ENCODE measurements around the gene ARMS2. TPM values are rescaled to one million over a fixed set of nuclear protein-coding genes. Genes with fewer than 3 reads are reported as not detected.

The ARMS2 gene
- total RNA-seq, 1 donor from 2014 or later = not detected

DNA sequence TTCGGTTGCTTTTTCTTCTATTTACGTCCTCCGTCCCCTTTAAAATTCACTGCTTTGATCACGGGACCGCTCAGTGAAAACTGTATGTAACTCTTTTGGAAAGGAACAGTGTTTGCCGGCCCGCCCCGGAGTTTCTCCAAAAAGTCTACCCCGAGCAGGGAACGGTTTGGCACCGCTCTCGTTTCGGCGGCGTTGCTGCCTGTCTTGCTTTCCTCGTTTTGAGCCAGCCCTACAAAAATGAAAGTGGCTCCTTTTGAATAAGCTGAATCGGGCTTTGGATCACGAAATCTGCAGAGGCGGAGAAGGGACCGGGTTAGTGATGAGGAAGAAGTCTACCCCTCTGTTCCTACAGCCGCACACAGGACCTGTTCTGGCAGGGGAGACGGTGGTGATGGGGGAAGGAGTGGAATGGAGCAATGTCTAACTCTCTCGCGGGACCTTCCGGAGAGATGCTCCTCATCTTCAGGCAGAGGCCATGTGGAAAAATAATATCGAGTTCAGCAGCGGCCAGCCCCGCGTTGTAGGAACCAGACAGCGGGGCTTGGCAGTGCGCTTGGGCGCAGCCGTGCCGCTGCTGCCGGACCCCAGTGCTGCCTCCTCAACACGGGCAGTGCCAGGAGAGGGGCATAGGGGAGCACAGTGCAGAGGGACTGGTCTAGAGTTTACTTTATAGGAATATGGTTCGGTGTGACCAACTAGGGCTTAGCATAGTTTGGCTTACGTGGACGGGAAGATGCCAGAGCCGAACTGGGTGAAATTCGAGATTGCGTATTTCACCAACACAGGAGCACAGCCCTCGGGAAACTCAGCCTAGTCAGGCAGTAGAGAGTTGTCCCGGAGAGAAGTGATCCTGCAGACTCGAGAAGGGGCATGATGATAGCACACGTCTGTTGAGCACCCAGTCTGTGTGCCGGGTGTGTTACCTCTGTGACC is 8.3 kb downstream of the ARMS2 start:
- peaks cover 42% of the 10 kb centered on the region for H3K4me1 ChIP-seq
- DNase-seq (ENCODE audit: extremely low spot score in 2 of 2) = no peak
- intact Hi-C loops (cut with DNase I) = loop anchor here (5.0 to 10.0 kb wide), 2 partner anchors 35 to 102 kb away; partner anchors contain the start of gene DMBT1
- peak overlapping the region; percentile 75 to 94 for H3K4me3 ChIP-seq
- TF ChIP-seq POLR2A (IDR thresholded peaks at IDR 0.05) (no peak), POLR2AphosphoS5 (IDR thresholded peaks at IDR 0.05; ENCODE audit: insufficient read depth in 1 of 2, low read depth in 1 of 2) (peak in 1 of 2 donors; percentile 28)
- TF ChIP-seq, protein P1, sequence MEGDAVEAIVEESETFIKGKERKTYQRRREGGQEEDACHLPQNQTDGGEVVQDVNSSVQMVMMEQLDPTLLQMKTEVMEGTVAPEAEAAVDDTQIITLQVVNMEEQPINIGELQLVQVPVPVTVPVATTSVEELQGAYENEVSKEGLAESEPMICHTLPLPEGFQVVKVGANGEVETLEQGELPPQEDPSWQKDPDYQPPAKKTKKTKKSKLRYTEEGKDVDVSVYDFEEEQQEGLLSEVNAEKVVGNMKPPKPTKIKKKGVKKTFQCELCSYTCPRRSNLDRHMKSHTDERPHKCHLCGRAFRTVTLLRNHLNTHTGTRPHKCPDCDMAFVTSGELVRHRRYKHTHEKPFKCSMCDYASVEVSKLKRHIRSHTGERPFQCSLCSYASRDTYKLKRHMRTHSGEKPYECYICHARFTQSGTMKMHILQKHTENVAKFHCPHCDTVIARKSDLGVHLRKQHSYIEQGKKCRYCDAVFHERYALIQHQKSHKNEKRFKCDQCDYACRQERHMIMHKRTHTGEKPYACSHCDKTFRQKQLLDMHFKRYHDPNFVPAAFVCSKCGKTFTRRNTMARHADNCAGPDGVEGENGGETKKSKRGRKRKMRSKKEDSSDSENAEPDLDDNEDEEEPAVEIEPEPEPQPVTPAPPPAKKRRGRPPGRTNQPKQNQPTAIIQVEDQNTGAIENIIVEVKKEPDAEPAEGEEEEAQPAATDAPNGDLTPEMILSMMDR (IDR thresholded peaks at IDR 0.05) = no peak
- H3K36me3 ChIP-seq = no peaks in the 10 kb centered on the region
- no peaks in the 10 kb centered on the region for H3K27me3 ChIP-seq
- no peaks in the 10 kb centered on the region for H3K9me3 ChIP-seq
- H3K27ac ChIP-seq = peak overlapping the region; percentile 93

DNA sequence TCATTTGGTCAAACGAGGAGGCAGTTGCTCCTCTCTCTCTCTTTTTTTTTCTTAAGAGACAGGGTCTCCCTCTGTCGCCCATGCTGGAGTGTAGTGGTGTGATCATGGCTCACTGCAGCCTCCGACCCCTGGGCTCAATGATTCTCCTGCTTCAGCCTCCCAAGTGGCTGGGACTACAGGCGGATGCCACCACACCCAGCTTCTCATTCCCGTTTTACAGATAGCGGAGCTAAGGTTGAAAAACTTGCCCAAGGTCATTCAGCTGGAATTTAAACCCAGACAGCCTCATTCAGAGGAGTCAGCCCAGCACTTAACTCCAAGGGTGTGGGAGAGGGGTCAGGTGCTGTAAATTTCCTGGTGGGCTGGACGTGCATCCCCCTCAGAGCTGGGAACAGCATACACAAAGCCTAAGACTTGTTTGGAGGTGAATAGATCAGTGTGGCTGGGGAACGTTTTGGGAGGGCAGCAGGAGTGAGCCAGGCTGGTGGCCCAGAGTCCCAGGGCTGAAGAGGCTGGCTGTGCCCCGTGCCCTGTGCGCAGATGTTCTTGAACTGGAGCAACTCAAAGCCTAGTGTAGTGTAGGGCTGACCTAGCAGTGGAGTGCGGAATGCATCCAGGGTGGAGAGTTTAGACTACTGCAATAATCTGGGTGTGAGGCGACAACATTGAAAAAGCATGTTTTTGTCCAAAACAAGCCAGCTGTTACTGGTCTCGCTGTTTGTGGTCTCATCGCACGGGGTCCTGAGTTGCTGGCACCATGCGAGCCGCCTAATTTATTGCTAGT is 9.2 kb downstream of the ARMS2 start:
- Histone ChIP-seq H3K4me3 (peak overlapping the region; percentile 75 to 94), H3K36me3 (no peaks in the 10 kb centered on the region), H3K27ac (peak overlapping the region; percentile 93)

DNA sequence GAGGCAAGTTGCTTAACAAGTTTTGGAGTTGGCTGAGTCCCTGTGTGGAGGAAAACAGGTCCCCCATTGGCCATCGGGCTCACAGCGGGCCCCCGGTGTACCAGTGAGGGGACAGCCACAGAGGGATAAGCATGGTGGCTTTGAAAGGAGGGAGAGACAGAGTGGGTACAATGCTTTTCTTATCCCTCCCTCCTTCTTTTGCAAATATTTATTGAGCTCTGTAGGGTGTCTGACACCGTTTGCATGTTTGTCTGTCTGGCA is 9.7 kb downstream of the ARMS2 start:
- H3K4me3 ChIP-seq = no peak overlapping the region
- intact Hi-C loops (cut with DNase I) = loop anchor here (5.0 to 10.0 kb wide), 2 partner anchors 33 to 101 kb away; partner anchors contain the start of gene DMBT1

More for the DNA sequence above, 9.2 kb downstream of the ARMS2 start:
- Histone ChIP-seq H3K9me3 (no peaks in the 10 kb centered on the region), H3K27me3 (no peaks in the 10 kb centered on the region), H3K4me1 (peaks cover 40% of the 10 kb centered on the region)
- intact Hi-C loops (cut with DNase I) = loop anchor here (5.0 to 10.0 kb wide), 2 partner anchors 34 to 101 kb away; partner anchors contain the start of gene DMBT1
- DNase-seq (ENCODE audit: extremely low spot score in 2 of 2) = no peak
- TF ChIP-seq POLR2AphosphoS5 (IDR thresholded peaks at IDR 0.05; ENCODE audit: insufficient read depth in 1 of 2, low read depth in 1 of 2) = peak in 1 of 2 donors; percentile 19
- TF ChIP-seq POLR2A (IDR thresholded peaks at IDR 0.05) = no peak

DNA sequence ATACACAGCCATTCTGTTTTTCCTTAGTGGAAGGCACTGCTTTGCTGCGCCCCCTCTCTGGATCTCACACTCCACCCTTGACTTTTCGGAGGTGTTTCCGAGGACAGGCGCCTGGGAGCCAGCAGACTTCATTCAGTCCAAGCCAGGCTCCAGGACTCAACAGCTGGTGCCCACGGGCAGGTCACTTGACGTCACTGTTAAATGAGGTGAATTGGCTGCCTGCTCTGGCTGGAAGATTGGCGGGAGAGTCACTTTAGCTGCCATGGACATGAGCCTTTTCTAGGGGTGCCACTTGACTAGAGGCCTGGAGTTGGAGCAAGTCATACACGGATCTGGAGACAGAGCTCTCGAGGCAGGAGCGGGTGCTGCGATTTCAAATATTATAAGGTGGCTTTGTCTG is 10.1 kb downstream of the ARMS2 start:
- intact Hi-C loops (cut with DNase I) = loop anchor here (5.0 to 10.0 kb wide), 2 partner anchors 33 to 100 kb away; partner anchors contain the start of gene DMBT1
- peaks cover 37% of the 10 kb centered on the region for H3K4me1 ChIP-seq
- TF ChIP-seq POLR2AphosphoS5 (IDR thresholded peaks at IDR 0.05; ENCODE audit: insufficient read depth in 1 of 2, low read depth in 1 of 2) (no peak), POLR2A (IDR thresholded peaks at IDR 0.05) (no peak)
- TF ChIP-seq, protein P1 (IDR thresholded peaks at IDR 0.05) = no peak
- H3K27me3 ChIP-seq = no peaks in the 10 kb centered on the region
- no peak for DNase-seq (ENCODE audit: extremely low spot score in 2 of 2)
- H3K9me3 ChIP-seq = no peaks in the 10 kb centered on the region
- H3K4me3 ChIP-seq = no peak overlapping the region
- no peaks in the 10 kb centered on the region for H3K36me3 ChIP-seq
- no peak overlapping the region for H3K27ac ChIP-seq

More for the DNA sequence above, 9.7 kb downstream of the ARMS2 start:
- H3K27ac ChIP-seq = peak overlapping the region; percentile 93
- H3K27me3 ChIP-seq = no peaks in the 10 kb centered on the region
- no peaks in the 10 kb centered on the region for H3K9me3 ChIP-seq
- no peak for TF ChIP-seq POLR2AphosphoS5 (IDR thresholded peaks at IDR 0.05; ENCODE audit: insufficient read depth in 1 of 2, low read depth in 1 of 2)
- TF ChIP-seq POLR2A (IDR thresholded peaks at IDR 0.05) = no peak
- TF ChIP-seq, protein P1 (IDR thresholded peaks at IDR 0.05) = no peak
- DNase-seq (ENCODE audit: extremely low spot score in 2 of 2) = no peak
- H3K36me3 ChIP-seq = no peaks in the 10 kb centered on the region
- peaks cover 37% of the 10 kb centered on the region for H3K4me1 ChIP-seq

DNA sequence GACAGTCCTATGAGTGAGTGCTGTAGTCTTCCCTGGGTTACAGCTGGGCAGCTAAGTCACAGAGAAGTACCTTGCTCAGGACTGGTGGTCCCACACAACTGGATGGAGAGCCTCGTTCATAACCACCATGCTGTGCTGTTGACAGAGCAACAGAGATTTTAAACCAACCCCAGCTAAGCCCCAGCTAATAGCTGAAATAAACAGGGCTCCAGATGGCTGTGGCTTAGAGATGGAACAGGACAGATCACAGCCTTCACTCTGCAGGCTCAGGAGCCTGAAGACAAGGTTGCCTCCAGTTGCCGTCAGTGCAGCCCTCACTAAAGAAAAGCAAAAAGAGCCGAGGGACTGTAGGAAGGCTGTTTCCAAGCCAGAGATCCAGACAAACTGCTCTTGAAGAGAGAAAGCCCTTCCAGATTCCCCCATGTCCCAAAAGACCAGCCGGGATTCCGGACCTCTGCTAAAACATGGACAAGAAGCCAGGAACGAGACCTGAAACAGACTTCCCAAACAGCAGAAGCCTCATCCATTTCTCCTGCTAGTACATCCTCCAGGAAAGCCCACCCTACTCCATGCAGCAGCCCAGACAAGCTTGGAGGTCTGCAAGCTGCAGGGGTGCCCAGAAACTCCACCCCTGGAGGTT is 11.1 kb downstream of the ARMS2 start:
- Histone ChIP-seq H3K27me3 (no peaks in the 10 kb centered on the region), H3K4me1 (peaks cover 35% of the 10 kb centered on the region), H3K4me3 (no peak overlapping the region), H3K36me3 (no peaks in the 10 kb centered on the region), H3K27ac (no peak overlapping the region), H3K9me3 (no peaks in the 10 kb centered on the region)
- no peak for DNase-seq (ENCODE audit: extremely low spot score in 2 of 2)
- intact Hi-C loops (cut with DNase I) = loop anchor here (10.0 kb wide), 1 partner anchor 99 kb away; the partner anchor contains the start of gene DMBT1
- TF ChIP-seq POLR2AphosphoS5 (IDR thresholded peaks at IDR 0.05; ENCODE audit: insufficient read depth in 1 of 2, low read depth in 1 of 2) = no peak
- TF ChIP-seq, protein P1 (IDR thresholded peaks at IDR 0.05) = no peak
- no peak for TF ChIP-seq POLR2A (IDR thresholded peaks at IDR 0.05)

All from vagina (tissue), 2 donors.